ENCODE results near the gene RGS1. TPM values are rescaled to one million over a fixed set of nuclear protein-coding genes. Genes with fewer than 3 reads are reported as not detected.

RGS1 gene
- polyA plus RNA-seq, 1 of the 3 experiments (the other 2 are of a cell fraction) = 0.12 TPM

DNA sequence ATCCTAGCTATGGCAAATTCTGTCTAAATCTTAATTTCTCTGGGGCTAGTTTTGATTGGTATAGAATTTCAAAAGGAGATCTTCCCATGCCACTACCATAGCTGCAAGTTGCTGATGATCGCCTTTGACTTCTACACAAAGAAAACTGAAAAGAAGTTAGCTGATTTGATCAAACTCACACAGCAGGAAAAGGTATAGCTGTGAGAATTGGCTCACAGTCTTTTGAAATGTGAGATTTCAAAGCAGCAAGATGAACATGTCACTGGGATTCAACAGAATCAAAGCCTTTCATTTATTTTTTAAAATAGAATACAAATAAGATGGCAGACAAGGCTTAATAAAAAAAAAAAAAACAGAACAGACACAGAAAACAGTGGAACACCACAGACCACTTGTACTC, 7.5 kb upstream of the RGS1 start:
- peaks cover 4 to 13% of the 10 kb centered on the region in 2 experiments; a peak in 3 of 4 replicates for H3K4me1 ChIP-seq (ENCODE audit: control insufficient read depth in 1 of 2, insufficient read depth in 2 of 2, low read depth in 1 of 2, low read length in 1 of 2)
- H3K9me2 ChIP-seq = no peaks in the 10 kb centered on the region
- CTCF ChIA-PET = no interaction called here
- no peaks in the 10 kb centered on the region for H3K9me3 ChIP-seq
- H3K36me3 ChIP-seq (replicated peaks in 1 of 2; ENCODE audit: control insufficient read depth in 1 of 2, insufficient read depth in 2 of 2, low read length in 1 of 2) = no peaks in the 10 kb centered on the region
- no peak overlapping the region for H3K4me3 ChIP-seq (ENCODE audit: low read depth in 2 of 2, low read length in 1 of 2)
- H3K9ac ChIP-seq = no peak overlapping the region
- no peaks in the 10 kb centered on the region for H3K79me2 ChIP-seq (ENCODE audit: insufficient read depth)
- WGBS (ENCODE audit: low lambda C conversion rate) = 95% methylated on average over 1 of the region's 1 CpG
- no peak for TF ChIP-seq RAD21 (IDR thresholded peaks at IDR 0.05; ENCODE audit: low read length)
- TF ChIP-seq JUND (IDR thresholded peaks at IDR 0.05) = no peak
- no peak for TF ChIP-seq ELF1 (IDR thresholded peaks at IDR 0.05)
- no peak for TF ChIP-seq TAF1 (IDR thresholded peaks at IDR 0.05; ENCODE audit: borderline replicate concordance, low read depth, low read length)
- TF ChIP-seq YY1 (IDR thresholded peaks at IDR 0.05; ENCODE audit: low read depth) = no peak
- TF ChIP-seq, protein P1, sequence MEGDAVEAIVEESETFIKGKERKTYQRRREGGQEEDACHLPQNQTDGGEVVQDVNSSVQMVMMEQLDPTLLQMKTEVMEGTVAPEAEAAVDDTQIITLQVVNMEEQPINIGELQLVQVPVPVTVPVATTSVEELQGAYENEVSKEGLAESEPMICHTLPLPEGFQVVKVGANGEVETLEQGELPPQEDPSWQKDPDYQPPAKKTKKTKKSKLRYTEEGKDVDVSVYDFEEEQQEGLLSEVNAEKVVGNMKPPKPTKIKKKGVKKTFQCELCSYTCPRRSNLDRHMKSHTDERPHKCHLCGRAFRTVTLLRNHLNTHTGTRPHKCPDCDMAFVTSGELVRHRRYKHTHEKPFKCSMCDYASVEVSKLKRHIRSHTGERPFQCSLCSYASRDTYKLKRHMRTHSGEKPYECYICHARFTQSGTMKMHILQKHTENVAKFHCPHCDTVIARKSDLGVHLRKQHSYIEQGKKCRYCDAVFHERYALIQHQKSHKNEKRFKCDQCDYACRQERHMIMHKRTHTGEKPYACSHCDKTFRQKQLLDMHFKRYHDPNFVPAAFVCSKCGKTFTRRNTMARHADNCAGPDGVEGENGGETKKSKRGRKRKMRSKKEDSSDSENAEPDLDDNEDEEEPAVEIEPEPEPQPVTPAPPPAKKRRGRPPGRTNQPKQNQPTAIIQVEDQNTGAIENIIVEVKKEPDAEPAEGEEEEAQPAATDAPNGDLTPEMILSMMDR (IDR thresholded peaks at IDR 0.05) = no peak
- TF ChIP-seq, protein P2, sequence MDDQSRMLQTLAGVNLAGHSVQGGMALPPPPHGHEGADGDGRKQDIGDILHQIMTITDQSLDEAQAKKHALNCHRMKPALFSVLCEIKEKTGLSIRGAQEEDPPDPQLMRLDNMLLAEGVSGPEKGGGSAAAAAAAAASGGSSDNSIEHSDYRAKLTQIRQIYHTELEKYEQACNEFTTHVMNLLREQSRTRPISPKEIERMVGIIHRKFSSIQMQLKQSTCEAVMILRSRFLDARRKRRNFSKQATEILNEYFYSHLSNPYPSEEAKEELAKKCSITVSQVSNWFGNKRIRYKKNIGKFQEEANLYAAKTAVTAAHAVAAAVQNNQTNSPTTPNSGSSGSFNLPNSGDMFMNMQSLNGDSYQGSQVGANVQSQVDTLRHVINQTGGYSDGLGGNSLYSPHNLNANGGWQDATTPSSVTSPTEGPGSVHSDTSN (IDR thresholded peaks at IDR 0.05) = no peak
- no peak for TF ChIP-seq FOXJ3 (CRISPR knock-in tag; IDR thresholded peaks at IDR 0.05)
- TF ChIP-seq SMC3 (IDR thresholded peaks at IDR 0.05; ENCODE audit: low read depth, low read length) = no peak
- TF ChIP-seq, protein P3, sequence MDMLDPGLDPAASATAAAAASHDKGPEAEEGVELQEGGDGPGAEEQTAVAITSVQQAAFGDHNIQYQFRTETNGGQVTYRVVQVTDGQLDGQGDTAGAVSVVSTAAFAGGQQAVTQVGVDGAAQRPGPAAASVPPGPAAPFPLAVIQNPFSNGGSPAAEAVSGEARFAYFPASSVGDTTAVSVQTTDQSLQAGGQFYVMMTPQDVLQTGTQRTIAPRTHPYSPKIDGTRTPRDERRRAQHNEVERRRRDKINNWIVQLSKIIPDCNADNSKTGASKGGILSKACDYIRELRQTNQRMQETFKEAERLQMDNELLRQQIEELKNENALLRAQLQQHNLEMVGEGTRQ (IDR thresholded peaks at IDR 0.05; ENCODE audit: borderline replicate concordance, low read depth, low read length) = no peak
- H3K27me3 ChIP-seq (ENCODE audit: insufficient read depth) = no peaks in the 10 kb centered on the region
- no peaks in the 10 kb centered on the region for H3F3A ChIP-seq (replicated peaks; ENCODE audit: insufficient read depth)
- no peak overlapping the region for H2AFZ ChIP-seq (ENCODE audit: low read depth)
- DNase-seq = no peak
- H4K20me1 ChIP-seq (ENCODE audit: insufficient read depth) = no peaks in the 10 kb centered on the region
- no peak overlapping the region for H3K27ac ChIP-seq (ENCODE audit: low read depth in 2 of 2, low read length in 1 of 2)
- POLR2A ChIA-PET = no interaction called here
- H3K4me2 ChIP-seq = no peak overlapping the region

DNA sequence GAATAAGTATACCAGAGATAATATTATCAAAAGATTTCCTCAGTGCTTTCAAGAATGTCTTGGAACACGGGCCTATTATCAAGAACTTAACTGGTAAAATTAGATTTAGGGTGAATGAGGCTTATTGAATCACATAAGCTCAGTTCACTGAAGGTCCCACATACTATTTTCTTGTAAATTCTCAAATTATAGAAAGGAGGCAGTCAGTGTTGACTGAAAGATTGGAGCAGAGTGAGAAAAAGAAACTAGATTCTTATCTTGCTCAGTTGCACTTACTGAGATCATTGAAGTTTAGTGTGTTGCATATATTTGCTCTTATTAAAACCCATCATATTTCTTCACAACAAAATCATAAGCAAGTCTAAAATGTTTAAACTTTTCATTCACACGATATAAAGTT, 3.9 kb upstream of the RGS1 start:
- no peak overlapping the region for H3K4me3 ChIP-seq (ENCODE audit: low read depth in 2 of 2, low read length in 1 of 2)
- H2AFZ ChIP-seq (ENCODE audit: low read depth) = peak overlapping the region; percentile 64; the same call in 1 of the 2 replicates
- 56% methylated on average over 2 of the region's 2 CpGs for WGBS (ENCODE audit: low lambda C conversion rate)
- DNase-seq = no peak
- H3K4me2 ChIP-seq = no peak overlapping the region
- no peaks in the 10 kb centered on the region for H3K79me2 ChIP-seq (ENCODE audit: insufficient read depth)
- no peaks in the 10 kb centered on the region for H3K9me2 ChIP-seq
- no peaks in the 10 kb centered on the region for H4K20me1 ChIP-seq (ENCODE audit: insufficient read depth)
- no peaks in the 10 kb centered on the region for H3K9me3 ChIP-seq
- H3K9ac ChIP-seq = no peak overlapping the region
- POLR2A ChIA-PET = no interaction called here
- H3F3A ChIP-seq (replicated peaks; ENCODE audit: insufficient read depth) = no peaks in the 10 kb centered on the region
- CTCF ChIA-PET = interaction anchor here (1.0 kb wide), 1 partner anchor 98 kb away, joined by 4 read pairs; no protein-coding TSS in a partner anchor
- H3K27ac ChIP-seq (ENCODE audit: low read depth in 2 of 2, low read length in 1 of 2) = peak overlapping the region in 1 of 2 experiments; percentile 6; a peak in 1 of 4 replicates
- peaks cover 3 to 18% of the 10 kb centered on the region in 2 experiments; a peak in 2 of 4 replicates for H3K4me1 ChIP-seq (ENCODE audit: control insufficient read depth in 1 of 2, insufficient read depth in 2 of 2, low read depth in 1 of 2, low read length in 1 of 2)
- H3K27me3 ChIP-seq (ENCODE audit: insufficient read depth) = no peaks in the 10 kb centered on the region
- no peaks in the 10 kb centered on the region for H3K36me3 ChIP-seq (replicated peaks in 1 of 2; ENCODE audit: control insufficient read depth in 1 of 2, insufficient read depth in 2 of 2, low read length in 1 of 2)
- TF ChIP-seq, protein P2 (IDR thresholded peaks at IDR 0.05) = no peak
- TF ChIP-seq, protein P4, sequence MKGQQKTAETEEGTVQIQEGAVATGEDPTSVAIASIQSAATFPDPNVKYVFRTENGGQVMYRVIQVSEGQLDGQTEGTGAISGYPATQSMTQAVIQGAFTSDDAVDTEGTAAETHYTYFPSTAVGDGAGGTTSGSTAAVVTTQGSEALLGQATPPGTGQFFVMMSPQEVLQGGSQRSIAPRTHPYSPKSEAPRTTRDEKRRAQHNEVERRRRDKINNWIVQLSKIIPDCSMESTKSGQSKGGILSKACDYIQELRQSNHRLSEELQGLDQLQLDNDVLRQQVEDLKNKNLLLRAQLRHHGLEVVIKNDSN (IDR thresholded peaks at IDR 0.05; ENCODE audit: borderline replicate concordance, low read depth) = no peak
- no peak for TF ChIP-seq SMC3 (IDR thresholded peaks at IDR 0.05; ENCODE audit: low read depth, low read length)
- TF ChIP-seq FOXM1 (IDR thresholded peaks at IDR 0.05; ENCODE audit: low read depth) = no peak
- no peak for TF ChIP-seq ELF1 (IDR thresholded peaks at IDR 0.05)
- no peak for TF ChIP-seq MEF2A (IDR thresholded peaks at IDR 0.05; ENCODE audit: borderline replicate concordance, low read depth)
- TF ChIP-seq, protein P5, sequence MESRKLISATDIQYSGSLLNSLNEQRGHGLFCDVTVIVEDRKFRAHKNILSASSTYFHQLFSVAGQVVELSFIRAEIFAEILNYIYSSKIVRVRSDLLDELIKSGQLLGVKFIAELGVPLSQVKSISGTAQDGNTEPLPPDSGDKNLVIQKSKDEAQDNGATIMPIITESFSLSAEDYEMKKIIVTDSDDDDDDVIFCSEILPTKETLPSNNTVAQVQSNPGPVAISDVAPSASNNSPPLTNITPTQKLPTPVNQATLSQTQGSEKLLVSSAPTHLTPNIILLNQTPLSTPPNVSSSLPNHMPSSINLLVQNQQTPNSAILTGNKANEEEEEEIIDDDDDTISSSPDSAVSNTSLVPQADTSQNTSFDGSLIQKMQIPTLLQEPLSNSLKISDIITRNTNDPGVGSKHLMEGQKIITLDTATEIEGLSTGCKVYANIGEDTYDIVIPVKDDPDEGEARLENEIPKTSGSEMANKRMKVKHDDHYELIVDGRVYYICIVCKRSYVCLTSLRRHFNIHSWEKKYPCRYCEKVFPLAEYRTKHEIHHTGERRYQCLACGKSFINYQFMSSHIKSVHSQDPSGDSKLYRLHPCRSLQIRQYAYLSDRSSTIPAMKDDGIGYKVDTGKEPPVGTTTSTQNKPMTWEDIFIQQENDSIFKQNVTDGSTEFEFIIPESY (IDR thresholded peaks at IDR 0.05; ENCODE audit: borderline replicate concordance, low read depth) = no peak
- no peak for TF ChIP-seq JUND (IDR thresholded peaks at IDR 0.05)
- no peak for TF ChIP-seq TEAD4 (IDR thresholded peaks at IDR 0.05; ENCODE audit: borderline replicate concordance, insufficient read depth)
- TF ChIP-seq RAD21 (IDR thresholded peaks at IDR 0.05; ENCODE audit: low read length) = no peak
- no peak for TF ChIP-seq FOSL2 (IDR thresholded peaks at IDR 0.05; ENCODE audit: borderline replicate concordance, low read depth)
- no peak for TF ChIP-seq YY1 (IDR thresholded peaks at IDR 0.05; ENCODE audit: low read depth)
- no peak for TF ChIP-seq RCOR1 (IDR thresholded peaks at IDR 0.05; ENCODE audit: low read length)
- TF ChIP-seq POLR2AphosphoS5 (IDR thresholded peaks at IDR 0.05; ENCODE audit: low read depth, low read length) = no peak

Data from SK-N-SH (cell line).